ENCODE results near the gene MTMR3.
"Not testable (repeated sequence)": the region's sequence is repeated elsewhere in the genome, so short reads cannot be mapped to it uniquely, and the experiment has no call there.

The MTMR3 gene

DNA sequence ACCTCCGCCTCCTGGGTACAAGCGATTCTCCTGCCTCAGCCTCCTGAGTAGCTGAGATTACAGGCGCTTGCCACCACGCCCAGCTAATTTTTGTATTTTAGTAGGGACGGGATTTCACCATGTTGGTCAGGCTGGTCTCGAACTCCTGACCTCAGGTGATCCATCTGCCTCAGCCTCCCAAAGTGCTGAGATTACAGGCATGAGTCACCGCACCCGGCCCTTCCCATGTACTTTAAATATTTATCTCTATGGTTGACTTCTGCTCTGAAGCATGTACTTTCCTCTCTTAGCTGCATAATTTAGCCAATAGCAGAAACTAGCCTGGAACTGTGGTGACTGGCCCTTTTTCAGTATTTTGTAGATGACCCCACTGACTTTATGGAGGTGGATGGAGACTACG, 90.7 kb downstream of the MTMR3 start:
- not testable (repeated sequence) for H4K8ac ChIP-seq (ENCODE audit: low read length); H3K27me3 ChIP-seq (ENCODE audit: control insufficient read depth in 1 of 2, insufficient read depth in 1 of 2, low read length in 2 of 2); H2BK120ac ChIP-seq (ENCODE audit: low read depth, low read length); H3K9ac ChIP-seq (ENCODE audit: low read length); H3K4me1 ChIP-seq (ENCODE audit: control insufficient read depth, insufficient read depth, low read depth, low read length); H2BK15ac ChIP-seq (ENCODE audit: low read depth, poor library complexity, severe bottlenecking); H2BK12ac ChIP-seq (ENCODE audit: low read length in 2 of 2); H3K18ac ChIP-seq (ENCODE audit: low read depth in 1 of 2, low read length in 2 of 2); H3K14ac ChIP-seq (ENCODE audit: low read length in 2 of 2); H3K23ac ChIP-seq (ENCODE audit: low read length in 2 of 2); H3K9me3 ChIP-seq (ENCODE audit: control insufficient read depth, low read length); H2BK5ac ChIP-seq (ENCODE audit: low read depth, low read length, poor library complexity, severe bottlenecking); H2AK5ac ChIP-seq (ENCODE audit: low read length, severe bottlenecking); H4K91ac ChIP-seq (ENCODE audit: low read length); H3K27ac ChIP-seq (ENCODE audit: low read length, poor library complexity, severe bottlenecking); H2AFZ ChIP-seq (ENCODE audit: low read depth, low read length); H3K4me3 ChIP-seq (ENCODE audit: insufficient read depth in 1 of 2, low read depth in 1 of 2, low read length in 2 of 2); H3K4me2 ChIP-seq (ENCODE audit: low read length, poor library complexity, severe bottlenecking); H3K4ac ChIP-seq (ENCODE audit: low read depth in 1 of 2, low read length in 2 of 2)
- Histone ChIP-seq H3K79me1 (replicated peaks; ENCODE audit: low read length, poor library complexity, severe bottlenecking) (peaks cover 22% of the 10 kb centered on the region), H3K36me3 (ENCODE audit: control insufficient read depth in 1 of 2, insufficient read depth in 2 of 2, low read depth in 1 of 2, low read length in 2 of 2) (peaks cover 8 to 24% of the 10 kb centered on the region in 2 experiments)
- DNase-seq = peak; percentile 64
- 53% methylated on average over 9 of the region's 9 CpGs for WGBS

DNA sequence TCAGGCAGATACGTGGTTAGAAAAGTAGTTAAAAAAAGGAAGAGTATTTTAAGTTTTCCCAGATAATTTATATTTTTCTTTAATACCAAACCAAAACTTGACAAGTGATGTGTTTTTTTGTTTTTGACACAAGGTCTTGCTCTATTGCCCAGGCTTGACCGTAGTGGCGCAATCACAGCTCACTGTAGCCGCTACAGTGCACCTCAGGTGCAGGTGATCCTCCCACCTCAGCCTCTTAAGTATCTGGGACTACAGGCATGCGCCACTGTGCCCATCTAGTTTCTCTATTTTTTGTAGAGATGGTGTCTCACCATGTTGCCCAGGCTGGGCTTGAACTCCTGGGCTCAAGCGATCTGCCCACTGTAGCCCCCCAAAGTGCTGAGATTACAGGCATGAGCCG, 92.5 kb downstream of the MTMR3 start:
- H3K27me3 ChIP-seq (ENCODE audit: control insufficient read depth in 1 of 2, insufficient read depth in 1 of 2, low read length in 2 of 2) = no peaks in the 10 kb centered on the region
- H4K91ac ChIP-seq (ENCODE audit: low read length) = no peak overlapping the region
- H3K36me3 ChIP-seq (ENCODE audit: control insufficient read depth in 1 of 2, insufficient read depth in 2 of 2, low read depth in 1 of 2, low read length in 2 of 2) = peaks cover 8 to 34% of the 10 kb centered on the region in 2 experiments
- H3K14ac ChIP-seq (ENCODE audit: low read length in 2 of 2) = no peak overlapping the region
- no peak overlapping the region for H2BK5ac ChIP-seq (ENCODE audit: low read depth, low read length, poor library complexity, severe bottlenecking)
- H2BK12ac ChIP-seq (ENCODE audit: low read length in 2 of 2) = no peak overlapping the region
- no peak overlapping the region for H3K23ac ChIP-seq (ENCODE audit: low read length in 2 of 2)
- DNase-seq = no peak
- no peak overlapping the region for H2AK5ac ChIP-seq (ENCODE audit: low read length, severe bottlenecking)
- no peak overlapping the region for H3K9ac ChIP-seq (ENCODE audit: low read length)
- no peak overlapping the region for H3K4ac ChIP-seq (ENCODE audit: low read depth in 1 of 2, low read length in 2 of 2)
- H3K18ac ChIP-seq (ENCODE audit: low read depth in 1 of 2, low read length in 2 of 2) = no peak overlapping the region
- no peak overlapping the region for H2AFZ ChIP-seq (ENCODE audit: low read depth, low read length)
- no peak overlapping the region for H2BK15ac ChIP-seq (ENCODE audit: low read depth, poor library complexity, severe bottlenecking)
- H4K8ac ChIP-seq (ENCODE audit: low read length) = no peak overlapping the region
- no peaks in the 10 kb centered on the region for H3K9me3 ChIP-seq (ENCODE audit: control insufficient read depth, low read length)
- H2BK120ac ChIP-seq (ENCODE audit: low read depth, low read length) = no peak overlapping the region
- H3K4me1 ChIP-seq (ENCODE audit: control insufficient read depth, insufficient read depth, low read depth, low read length) = peaks cover 4% of the 10 kb centered on the region
- no peak overlapping the region for H3K4me3 ChIP-seq (ENCODE audit: insufficient read depth in 1 of 2, low read depth in 1 of 2, low read length in 2 of 2)
- no peak overlapping the region for H3K27ac ChIP-seq (ENCODE audit: low read length, poor library complexity, severe bottlenecking)
- WGBS = 96% methylated on average over 5 of the region's 7 CpGs
- H3K4me2 ChIP-seq (ENCODE audit: low read length, poor library complexity, severe bottlenecking) = no peak overlapping the region
- peaks cover 20% of the 10 kb centered on the region for H3K79me1 ChIP-seq (replicated peaks; ENCODE audit: low read length, poor library complexity, severe bottlenecking)

DNA sequence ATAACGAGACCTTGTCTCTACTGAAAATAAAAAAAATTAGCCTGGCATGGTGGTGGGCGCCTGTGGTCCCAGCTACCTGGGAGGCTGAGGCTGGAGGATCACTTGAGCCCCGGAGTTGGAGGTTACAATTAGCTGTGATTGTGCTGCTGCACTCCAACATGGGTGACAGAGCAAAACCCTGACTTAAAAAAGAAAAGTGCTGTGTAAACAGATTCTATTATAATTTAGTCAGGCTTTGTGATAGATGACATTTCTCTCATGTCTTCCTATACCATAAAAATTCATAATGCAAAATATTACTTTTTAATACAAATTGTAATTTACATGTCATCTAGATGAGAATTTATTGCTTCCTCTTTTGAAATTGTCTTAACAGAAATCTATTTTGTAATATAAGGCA, 94.1 kb downstream of the MTMR3 start:
- Histone ChIP-seq H3K4ac (ENCODE audit: low read depth in 1 of 2, low read length in 2 of 2) (no peak overlapping the region), H3K23ac (ENCODE audit: low read length in 2 of 2) (peak overlapping the region in 1 of 2 experiments; percentile 69), H4K91ac (ENCODE audit: low read length) (no peak overlapping the region), H3K9ac (ENCODE audit: low read length) (no peak overlapping the region), H3K4me1 (ENCODE audit: control insufficient read depth, insufficient read depth, low read depth, low read length) (peaks cover 4% of the 10 kb centered on the region), H3K36me3 (ENCODE audit: control insufficient read depth in 1 of 2, insufficient read depth in 2 of 2, low read depth in 1 of 2, low read length in 2 of 2) (peaks cover 8 to 38% of the 10 kb centered on the region in 2 experiments), H3K27ac (ENCODE audit: low read length, poor library complexity, severe bottlenecking) (no peak overlapping the region), H3K14ac (ENCODE audit: low read length in 2 of 2) (no peak overlapping the region), H2AFZ (ENCODE audit: low read depth, low read length) (no peak overlapping the region), H2BK120ac (ENCODE audit: low read depth, low read length) (no peak overlapping the region), H2BK15ac (ENCODE audit: low read depth, poor library complexity, severe bottlenecking) (no peak overlapping the region), H4K8ac (ENCODE audit: low read length) (no peak overlapping the region), H3K4me3 (ENCODE audit: insufficient read depth in 1 of 2, low read depth in 1 of 2, low read length in 2 of 2) (no peak overlapping the region), H3K18ac (ENCODE audit: low read depth in 1 of 2, low read length in 2 of 2) (no peak overlapping the region), H3K79me1 (replicated peaks; ENCODE audit: low read length, poor library complexity, severe bottlenecking) (peaks cover 19% of the 10 kb centered on the region), H3K27me3 (ENCODE audit: control insufficient read depth in 1 of 2, insufficient read depth in 1 of 2, low read length in 2 of 2) (no peaks in the 10 kb centered on the region), H2BK5ac (ENCODE audit: low read depth, low read length, poor library complexity, severe bottlenecking) (no peak overlapping the region), H2AK5ac (ENCODE audit: low read length, severe bottlenecking) (no peak overlapping the region), H3K4me2 (ENCODE audit: low read length, poor library complexity, severe bottlenecking) (no peak overlapping the region), H2BK12ac (ENCODE audit: low read length in 2 of 2) (no peak overlapping the region), H3K9me3 (ENCODE audit: control insufficient read depth, low read length) (no peaks in the 10 kb centered on the region)
- 97% methylated on average over 3 of the region's 3 CpGs for WGBS
- no peak for DNase-seq

DNA sequence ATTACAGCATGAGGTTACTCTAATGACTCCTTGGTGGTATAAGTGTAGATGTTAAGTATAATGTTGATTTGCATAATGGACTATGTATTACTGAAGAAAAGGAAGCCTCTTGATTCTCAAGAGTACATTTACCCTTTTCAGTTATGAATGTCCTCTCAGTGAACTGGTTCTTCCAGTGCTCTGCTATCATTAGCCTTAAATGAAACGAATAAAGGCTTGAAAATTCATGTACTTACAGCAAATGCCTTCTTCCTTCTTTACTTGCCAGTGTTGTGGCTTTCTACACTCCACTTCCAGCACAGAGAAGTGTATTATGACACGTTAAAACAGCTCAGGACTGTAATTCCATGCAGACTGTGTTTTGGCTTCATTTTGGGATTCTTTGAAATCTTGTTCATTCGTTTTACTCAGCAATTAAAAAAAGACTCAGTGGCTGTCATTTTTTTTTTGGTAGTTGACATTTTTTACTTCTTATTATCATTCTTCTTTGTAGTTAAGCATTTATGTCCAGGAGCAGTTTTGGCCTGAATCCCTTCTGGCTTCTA, 96.9 kb downstream of the MTMR3 start:
- H2BK5ac ChIP-seq (ENCODE audit: low read depth, low read length, poor library complexity, severe bottlenecking) = no peak overlapping the region
- no peak overlapping the region for H3K23ac ChIP-seq (ENCODE audit: low read length in 2 of 2)
- no peaks in the 10 kb centered on the region for H3K27me3 ChIP-seq (ENCODE audit: control insufficient read depth in 1 of 2, insufficient read depth in 1 of 2, low read length in 2 of 2)
- H2AFZ ChIP-seq (ENCODE audit: low read depth, low read length) = no peak overlapping the region
- H3K4ac ChIP-seq (ENCODE audit: low read depth in 1 of 2, low read length in 2 of 2) = no peak overlapping the region
- no peak for DNase-seq
- no peak overlapping the region for H2AK5ac ChIP-seq (ENCODE audit: low read length, severe bottlenecking)
- no peak overlapping the region for H2BK15ac ChIP-seq (ENCODE audit: low read depth, poor library complexity, severe bottlenecking)
- H3K79me1 ChIP-seq (replicated peaks; ENCODE audit: low read length, poor library complexity, severe bottlenecking) = peaks cover 19% of the 10 kb centered on the region
- no peak overlapping the region for H4K8ac ChIP-seq (ENCODE audit: low read length)
- H3K4me1 ChIP-seq (ENCODE audit: control insufficient read depth, insufficient read depth, low read depth, low read length) = peaks cover 4% of the 10 kb centered on the region
- H3K4me3 ChIP-seq (ENCODE audit: insufficient read depth in 1 of 2, low read depth in 1 of 2, low read length in 2 of 2) = no peak overlapping the region
- WGBS = 100% methylated on average over 1 of the region's 3 CpGs
- no peak overlapping the region for H2BK120ac ChIP-seq (ENCODE audit: low read depth, low read length)
- H3K4me2 ChIP-seq (ENCODE audit: low read length, poor library complexity, severe bottlenecking) = no peak overlapping the region
- H2BK12ac ChIP-seq (ENCODE audit: low read length in 2 of 2) = no peak overlapping the region
- H3K36me3 ChIP-seq (ENCODE audit: control insufficient read depth in 1 of 2, insufficient read depth in 2 of 2, low read depth in 1 of 2, low read length in 2 of 2) = peaks cover 7 to 40% of the 10 kb centered on the region in 2 experiments
- no peak overlapping the region for H3K14ac ChIP-seq (ENCODE audit: low read length in 2 of 2)
- H3K9me3 ChIP-seq (ENCODE audit: control insufficient read depth, low read length) = no peaks in the 10 kb centered on the region
- no peak overlapping the region for H4K91ac ChIP-seq (ENCODE audit: low read length)
- H3K27ac ChIP-seq (ENCODE audit: low read length, poor library complexity, severe bottlenecking) = no peak overlapping the region
- H3K9ac ChIP-seq (ENCODE audit: low read length) = no peak overlapping the region
- H3K18ac ChIP-seq (ENCODE audit: low read depth in 1 of 2, low read length in 2 of 2) = no peak overlapping the region

Measured in mesenchymal stem cell (in vitro differentiated cells and primary cell).